H1 (cell line): Measurements from ENCODE around the gene KIAA1614. TPM values are rescaled to one million over a fixed set of nuclear protein-coding genes. Genes with fewer than 3 reads are reported as not detected.

ENCODE experiments used
- RAD21 ChIP-seq, 2 experiments: IDR thresholded peaks in 1 of 2; conservative IDR thresholded peaks in 1 of 2; 2 replicates each; pipeline ENCODE4 v1.6.1; 2011; ENCODE audit warnings: low read depth in 2 of 2, low read length in 2 of 2, improper control_type of control experiment in 1 of 2, inconsistent platforms in 1 of 2, mild to moderate bottlenecking in 1 of 2, moderate library complexity in 1 of 2
- polyA plus RNA-seq, 7 experiments: library from polyadenylated mRNA; depleted of rRNA in 3 of 7; stranded (reverse) in 5 of 7; unstranded in 2 of 7; fragments of >200 nt in 5 of 7; fragments of 200-250 nt in 2 of 7; gene quantifications; 1 replicate in 5 of 7; 2 replicates in 1 of 7; 4 replicates in 1 of 7; pipeline versions ENCODE4 v1.2.1 to v1.2.3, GENCODE V29; 2011 to 2013; ENCODE audit warnings: missing spikeins in 2 of 7, mixed read lengths in 2 of 7
- total RNA-seq: library from RNA; stranded (reverse); fragmentation: NEBNext Ultra II Directional; extraction: Animal tissue kit (Norgen Biotek cat#: 25700); gene quantifications from 2 replicates; pipeline ENCODE4 v1.2.1, GENCODE V29; 2021
- TF ChIP-seq, protein P1 (sequence below): fragments of 300-600 bp; sonication (generic); IDR thresholded peaks from 2 replicates; pipeline ENCODE4 v1.7.1; 2012; ENCODE audit warnings: low read length, moderate library complexity, mild to moderate bottlenecking, inconsistent platforms; ENCODE audit not compliant: insufficient replicate concordance

KIAA1614 gene
- total and polyA plus RNA-seq, 2 of the 8 experiments (the other 6 are each of a cell fraction or from before 2014, with no cell fraction given) = 1.3 to 3.1 TPM

DNA sequence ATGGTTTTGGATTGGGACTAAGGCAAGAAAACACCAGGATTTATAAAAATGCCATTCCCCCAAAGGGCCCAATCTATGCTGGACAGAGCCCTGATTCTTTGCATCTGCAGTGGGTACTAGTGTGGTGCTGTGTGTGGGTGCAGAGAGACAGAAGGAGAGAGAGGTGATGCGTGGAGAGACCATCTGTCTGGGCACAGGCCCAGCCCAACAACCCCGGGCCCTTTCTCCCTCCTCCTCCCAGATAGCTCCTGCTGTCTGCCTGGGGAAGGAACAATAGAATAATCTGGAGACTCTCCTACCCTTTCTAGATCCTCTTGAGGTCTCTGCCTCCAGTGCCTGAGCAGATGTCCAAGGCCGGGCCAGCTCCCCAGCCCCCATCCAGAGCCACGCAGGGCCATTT is 15.1 kb downstream of the KIAA1614 start (continued):
- TF ChIP-seq, protein P1, sequence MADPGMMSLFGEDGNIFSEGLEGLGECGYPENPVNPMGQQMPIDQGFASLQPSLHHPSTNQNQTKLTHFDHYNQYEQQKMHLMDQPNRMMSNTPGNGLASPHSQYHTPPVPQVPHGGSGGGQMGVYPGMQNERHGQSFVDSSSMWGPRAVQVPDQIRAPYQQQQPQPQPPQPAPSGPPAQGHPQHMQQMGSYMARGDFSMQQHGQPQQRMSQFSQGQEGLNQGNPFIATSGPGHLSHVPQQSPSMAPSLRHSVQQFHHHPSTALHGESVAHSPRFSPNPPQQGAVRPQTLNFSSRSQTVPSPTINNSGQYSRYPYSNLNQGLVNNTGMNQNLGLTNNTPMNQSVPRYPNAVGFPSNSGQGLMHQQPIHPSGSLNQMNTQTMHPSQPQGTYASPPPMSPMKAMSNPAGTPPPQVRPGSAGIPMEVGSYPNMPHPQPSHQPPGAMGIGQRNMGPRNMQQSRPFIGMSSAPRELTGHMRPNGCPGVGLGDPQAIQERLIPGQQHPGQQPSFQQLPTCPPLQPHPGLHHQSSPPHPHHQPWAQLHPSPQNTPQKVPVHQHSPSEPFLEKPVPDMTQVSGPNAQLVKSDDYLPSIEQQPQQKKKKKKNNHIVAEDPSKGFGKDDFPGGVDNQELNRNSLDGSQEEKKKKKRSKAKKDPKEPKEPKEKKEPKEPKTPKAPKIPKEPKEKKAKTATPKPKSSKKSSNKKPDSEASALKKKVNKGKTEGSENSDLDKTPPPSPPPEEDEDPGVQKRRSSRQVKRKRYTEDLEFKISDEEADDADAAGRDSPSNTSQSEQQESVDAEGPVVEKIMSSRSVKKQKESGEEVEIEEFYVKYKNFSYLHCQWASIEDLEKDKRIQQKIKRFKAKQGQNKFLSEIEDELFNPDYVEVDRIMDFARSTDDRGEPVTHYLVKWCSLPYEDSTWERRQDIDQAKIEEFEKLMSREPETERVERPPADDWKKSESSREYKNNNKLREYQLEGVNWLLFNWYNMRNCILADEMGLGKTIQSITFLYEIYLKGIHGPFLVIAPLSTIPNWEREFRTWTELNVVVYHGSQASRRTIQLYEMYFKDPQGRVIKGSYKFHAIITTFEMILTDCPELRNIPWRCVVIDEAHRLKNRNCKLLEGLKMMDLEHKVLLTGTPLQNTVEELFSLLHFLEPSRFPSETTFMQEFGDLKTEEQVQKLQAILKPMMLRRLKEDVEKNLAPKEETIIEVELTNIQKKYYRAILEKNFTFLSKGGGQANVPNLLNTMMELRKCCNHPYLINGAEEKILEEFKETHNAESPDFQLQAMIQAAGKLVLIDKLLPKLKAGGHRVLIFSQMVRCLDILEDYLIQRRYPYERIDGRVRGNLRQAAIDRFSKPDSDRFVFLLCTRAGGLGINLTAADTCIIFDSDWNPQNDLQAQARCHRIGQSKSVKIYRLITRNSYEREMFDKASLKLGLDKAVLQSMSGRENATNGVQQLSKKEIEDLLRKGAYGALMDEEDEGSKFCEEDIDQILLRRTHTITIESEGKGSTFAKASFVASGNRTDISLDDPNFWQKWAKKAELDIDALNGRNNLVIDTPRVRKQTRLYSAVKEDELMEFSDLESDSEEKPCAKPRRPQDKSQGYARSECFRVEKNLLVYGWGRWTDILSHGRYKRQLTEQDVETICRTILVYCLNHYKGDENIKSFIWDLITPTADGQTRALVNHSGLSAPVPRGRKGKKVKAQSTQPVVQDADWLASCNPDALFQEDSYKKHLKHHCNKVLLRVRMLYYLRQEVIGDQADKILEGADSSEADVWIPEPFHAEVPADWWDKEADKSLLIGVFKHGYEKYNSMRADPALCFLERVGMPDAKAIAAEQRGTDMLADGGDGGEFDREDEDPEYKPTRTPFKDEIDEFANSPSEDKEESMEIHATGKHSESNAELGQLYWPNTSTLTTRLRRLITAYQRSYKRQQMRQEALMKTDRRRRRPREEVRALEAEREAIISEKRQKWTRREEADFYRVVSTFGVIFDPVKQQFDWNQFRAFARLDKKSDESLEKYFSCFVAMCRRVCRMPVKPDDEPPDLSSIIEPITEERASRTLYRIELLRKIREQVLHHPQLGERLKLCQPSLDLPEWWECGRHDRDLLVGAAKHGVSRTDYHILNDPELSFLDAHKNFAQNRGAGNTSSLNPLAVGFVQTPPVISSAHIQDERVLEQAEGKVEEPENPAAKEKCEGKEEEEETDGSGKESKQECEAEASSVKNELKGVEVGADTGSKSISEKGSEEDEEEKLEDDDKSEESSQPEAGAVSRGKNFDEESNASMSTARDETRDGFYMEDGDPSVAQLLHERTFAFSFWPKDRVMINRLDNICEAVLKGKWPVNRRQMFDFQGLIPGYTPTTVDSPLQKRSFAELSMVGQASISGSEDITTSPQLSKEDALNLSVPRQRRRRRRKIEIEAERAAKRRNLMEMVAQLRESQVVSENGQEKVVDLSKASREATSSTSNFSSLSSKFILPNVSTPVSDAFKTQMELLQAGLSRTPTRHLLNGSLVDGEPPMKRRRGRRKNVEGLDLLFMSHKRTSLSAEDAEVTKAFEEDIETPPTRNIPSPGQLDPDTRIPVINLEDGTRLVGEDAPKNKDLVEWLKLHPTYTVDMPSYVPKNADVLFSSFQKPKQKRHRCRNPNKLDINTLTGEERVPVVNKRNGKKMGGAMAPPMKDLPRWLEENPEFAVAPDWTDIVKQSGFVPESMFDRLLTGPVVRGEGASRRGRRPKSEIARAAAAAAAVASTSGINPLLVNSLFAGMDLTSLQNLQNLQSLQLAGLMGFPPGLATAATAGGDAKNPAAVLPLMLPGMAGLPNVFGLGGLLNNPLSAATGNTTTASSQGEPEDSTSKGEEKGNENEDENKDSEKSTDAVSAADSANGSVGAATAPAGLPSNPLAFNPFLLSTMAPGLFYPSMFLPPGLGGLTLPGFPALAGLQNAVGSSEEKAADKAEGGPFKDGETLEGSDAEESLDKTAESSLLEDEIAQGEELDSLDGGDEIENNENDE = no peak
- no peak for TF ChIP-seq RAD21 (IDR thresholded peaks at IDR 0.05 in 1 of 2, conservative IDR thresholded peaks at IDR 0.05 in 1 of 2; ENCODE audit: low read depth in 2 of 2, low read length in 2 of 2)
